T-helper 17 cell (primary cell): ENCODE results near the gene MRPL16. TPM values are rescaled to one million over a fixed set of nuclear protein-coding genes. Genes with fewer than 3 reads are reported as not detected.

Source experiments
- ATAC-seq: fragments of 150-1000 bp; cut with Tn5 transposase; 2 replicates; pipeline ENCODE4 v1.10.0; 2021; ENCODE audit warnings: mild to moderate bottlenecking, moderate library complexity
- DNase-seq, 3 donors: peaks; one replicate each; pipeline versions ENCODE4 v3.0.0 to v3.0.0-alpha.2; 2020 to 2021
- H3K9me3 ChIP-seq: one replicate; pipeline ENCODE4 v1.7.0; 2013; ENCODE audit warnings: low read length, mild to moderate bottlenecking; ENCODE audit not compliant: control insufficient read depth, poor library complexity, severe bottlenecking
- H3K27ac Mint-ChIP-seq: one replicate; pipeline ENCODE4 v1.8.0; 2022; ENCODE audit warnings: mild to moderate bottlenecking, moderate library complexity, mixed read lengths
- H3K27me3 Mint-ChIP-seq: one replicate; pipeline ENCODE4 v1.8.0; 2022; ENCODE audit warnings: mixed read lengths
- H3K36me3 Mint-ChIP-seq: one replicate; pipeline ENCODE4 v1.8.0; 2022; ENCODE audit warnings: low read depth, mixed read lengths
- H3K4me1 Mint-ChIP-seq: one replicate; pipeline ENCODE4 v1.8.0; 2022; ENCODE audit warnings: mild to moderate bottlenecking, mixed read lengths
- H3K4me3 Mint-ChIP-seq: one replicate; pipeline ENCODE4 v1.8.0; 2022; ENCODE audit warnings: mild to moderate bottlenecking, moderate library complexity, mixed read lengths
- total RNA-seq, 4 donors: library from RNA in 2 of 4; stranded (reverse) in 2 of 4; gene quantifications; one replicate each; pipeline ENCODE4 v1.2.3 and lab custom pipeline; 2022 to 2026

MRPL16 gene
- total RNA-seq, 2 donors from 2014 or later: 18.4 to 21.8 TPM

DNA sequence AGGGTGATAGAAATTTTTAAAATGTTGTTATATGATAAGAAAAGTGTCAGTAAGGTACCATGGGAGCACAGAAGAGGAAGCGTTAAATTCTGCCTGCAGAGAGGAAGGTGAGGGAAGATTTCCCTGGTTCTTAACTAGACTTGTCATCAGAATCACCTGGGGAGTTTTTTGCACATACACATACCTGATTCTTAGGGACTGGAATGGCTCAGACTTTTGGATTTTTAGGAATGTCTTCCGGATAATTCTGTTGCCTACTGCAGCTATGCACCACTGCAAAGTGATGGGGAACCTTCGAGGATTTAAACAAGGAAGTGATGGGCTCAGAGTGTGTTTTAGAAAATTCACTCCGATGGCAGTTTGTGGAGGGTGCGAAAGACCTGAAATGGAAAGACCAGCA, 33.5 kb downstream of the MRPL16 start:
- Mint-ChIP-seq H3K4me3 (no peak overlapping the region), H3K36me3 (peaks cover 5% of the 10 kb centered on the region), H3K27ac (no peak overlapping the region), H3K4me1 (peaks cover 11% of the 10 kb centered on the region), H3K27me3 (no peaks in the 10 kb centered on the region)
- no peak for DNase-seq
- no peak for ATAC-seq
- H3K9me3 ChIP-seq: no peaks in the 10 kb centered on the region

DNA sequence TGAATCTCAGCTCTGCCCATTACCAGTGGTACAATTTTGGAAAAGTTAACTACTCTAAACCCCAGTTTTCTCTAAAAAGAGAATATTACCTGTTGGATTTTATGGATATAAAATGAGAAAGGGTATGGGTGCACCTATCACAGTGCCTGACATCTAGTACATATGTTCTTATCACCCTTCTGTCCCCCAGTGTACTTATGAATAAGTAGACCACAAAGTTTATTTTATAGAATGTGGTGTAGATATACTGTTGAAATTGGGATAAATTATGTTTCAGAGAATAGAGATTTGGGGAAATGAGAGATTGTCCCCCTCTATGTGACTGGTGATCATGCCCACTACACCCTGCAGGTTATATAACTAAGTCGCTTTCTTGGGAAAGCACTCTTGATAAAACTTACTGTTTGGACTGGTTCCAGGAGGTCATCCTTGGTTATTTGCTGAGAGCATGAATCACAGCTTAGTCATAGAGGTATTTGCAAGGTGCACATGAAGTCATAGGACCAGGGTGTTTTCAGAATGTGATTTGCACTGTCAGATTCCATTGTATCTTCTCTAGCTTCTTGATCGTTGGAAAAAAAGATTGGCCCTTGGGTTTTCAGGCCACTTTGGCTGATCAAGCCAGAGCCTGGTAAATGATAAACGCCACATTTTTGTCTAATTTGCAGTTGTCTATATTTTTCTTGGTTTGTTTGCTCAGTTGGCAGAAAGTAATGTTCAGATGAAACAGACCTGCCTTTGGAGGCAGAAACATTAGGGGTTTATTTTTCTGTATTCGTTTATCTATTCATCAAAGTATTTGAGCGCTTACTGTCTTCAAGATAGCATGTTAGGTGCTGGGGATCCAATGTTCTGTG, 34.1 kb downstream of the MRPL16 start:
- no peaks in the 10 kb centered on the region for H3K9me3 ChIP-seq
- ATAC-seq: no peak
- H3K4me3 Mint-ChIP-seq: no peak overlapping the region
- H3K27me3 Mint-ChIP-seq: no peaks in the 10 kb centered on the region
- DNase-seq: no peak
- peaks cover 16% of the 10 kb centered on the region for H3K4me1 Mint-ChIP-seq
- H3K27ac Mint-ChIP-seq: no peak overlapping the region
- H3K36me3 Mint-ChIP-seq: peaks cover 5% of the 10 kb centered on the region

DNA sequence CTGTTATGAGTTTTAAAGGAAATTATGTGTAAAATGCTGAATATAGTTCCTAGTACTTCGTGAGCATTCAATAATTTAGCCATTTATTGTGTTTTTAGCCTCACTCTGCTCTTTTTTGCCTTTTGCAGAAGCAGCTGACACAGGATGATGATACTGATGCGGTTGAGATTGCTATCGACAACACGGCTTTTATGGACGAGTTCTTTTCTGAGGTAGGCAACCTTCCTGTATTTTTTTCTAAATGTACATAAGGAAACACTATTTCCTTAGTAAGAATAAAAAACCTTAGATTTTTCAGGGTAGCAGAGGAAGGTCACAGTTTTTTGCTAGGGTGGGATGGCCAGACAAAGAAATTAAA, 37.5 kb downstream of the MRPL16 start:
- no peak for ATAC-seq
- no peaks in the 10 kb centered on the region for H3K27me3 Mint-ChIP-seq
- no peak overlapping the region for H3K27ac Mint-ChIP-seq

DNA sequence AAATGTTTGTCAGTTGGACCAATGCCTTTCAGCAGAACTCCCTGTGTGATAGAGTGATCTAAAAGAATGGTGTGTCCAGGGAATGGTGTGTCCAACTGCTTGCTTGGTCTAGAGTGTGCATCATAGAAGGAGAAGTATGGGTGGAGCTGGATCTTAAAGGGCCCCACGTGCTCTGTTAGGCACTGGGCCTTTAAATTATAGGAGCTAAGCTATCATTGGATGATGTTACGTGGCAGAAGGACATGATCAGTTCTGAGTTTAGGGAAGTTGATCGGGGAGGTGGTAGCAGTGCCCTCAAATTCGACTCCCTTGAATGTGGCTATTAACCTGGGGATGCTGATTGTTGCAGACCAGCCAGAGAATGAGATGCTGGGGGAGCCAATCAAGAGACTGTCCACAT, 39.0 kb downstream of the MRPL16 start:
- Mint-ChIP-seq H3K4me1 (peaks cover 18% of the 10 kb centered on the region), H3K36me3 (peaks cover 3% of the 10 kb centered on the region), H3K27ac (peak overlapping the region; percentile 57), H3K4me3 (no peak overlapping the region), H3K27me3 (no peaks in the 10 kb centered on the region)
- no peak for DNase-seq
- no peaks in the 10 kb centered on the region for H3K9me3 ChIP-seq
- no peak for ATAC-seq

More for the DNA sequence above, 37.5 kb downstream of the MRPL16 start:
- H3K9me3 ChIP-seq: no peaks in the 10 kb centered on the region
- Mint-ChIP-seq H3K4me3 (no peak overlapping the region), H3K36me3 (peaks cover 3% of the 10 kb centered on the region), H3K4me1 (peaks cover 18% of the 10 kb centered on the region)
- DNase-seq: no peak

DNA sequence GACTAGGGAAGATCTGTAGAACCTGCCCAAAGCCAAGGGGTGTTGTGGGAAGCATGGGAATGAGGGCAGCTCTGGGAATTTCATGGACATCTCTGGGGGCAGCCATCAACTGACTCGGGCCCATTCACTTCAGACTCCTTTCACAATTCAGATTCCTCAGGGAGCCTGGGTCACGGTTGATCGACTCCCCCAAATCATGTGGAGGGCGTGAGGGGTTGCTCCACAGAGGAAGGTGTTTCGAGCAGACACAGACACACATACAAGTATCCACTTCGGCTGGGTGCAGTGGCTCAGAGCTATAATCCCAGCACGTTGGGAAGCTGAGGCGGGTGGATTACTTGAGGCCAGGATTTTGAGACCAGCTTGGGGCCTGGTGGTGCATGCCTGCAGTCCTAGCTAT, 39.7 kb downstream of the MRPL16 start:
- H3K9me3 ChIP-seq: no peaks in the 10 kb centered on the region
- no peak overlapping the region for H3K4me3 Mint-ChIP-seq
- H3K36me3 Mint-ChIP-seq: peaks cover 2% of the 10 kb centered on the region
- no peaks in the 10 kb centered on the region for H3K27me3 Mint-ChIP-seq
- peaks cover 21% of the 10 kb centered on the region for H3K4me1 Mint-ChIP-seq
- no peak overlapping the region for H3K27ac Mint-ChIP-seq
- DNase-seq (no peak), ATAC-seq (no peak)

DNA sequence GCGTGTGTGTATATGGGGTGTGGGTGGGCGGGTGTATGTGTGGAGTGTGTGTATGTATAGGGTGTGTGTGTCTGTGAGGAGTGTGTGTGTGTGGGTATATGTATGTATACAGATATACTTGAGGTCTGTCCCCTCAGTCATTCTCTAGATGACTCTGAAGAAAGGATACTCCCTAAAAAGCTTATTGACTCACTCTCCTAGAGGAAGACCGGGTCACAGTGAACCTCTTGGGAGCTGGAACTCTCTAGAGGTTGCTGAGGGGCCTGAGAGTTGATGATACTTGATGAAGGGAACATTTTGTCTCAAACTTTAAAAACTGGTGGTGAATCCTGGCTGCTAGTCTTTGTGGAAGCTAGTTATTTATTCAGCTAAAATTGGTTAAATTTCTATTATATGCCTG, 40.3 kb downstream of the MRPL16 start:
- H3K4me3 Mint-ChIP-seq: no peak overlapping the region
- DNase-seq (no peak), ATAC-seq (no peak)

DNA sequence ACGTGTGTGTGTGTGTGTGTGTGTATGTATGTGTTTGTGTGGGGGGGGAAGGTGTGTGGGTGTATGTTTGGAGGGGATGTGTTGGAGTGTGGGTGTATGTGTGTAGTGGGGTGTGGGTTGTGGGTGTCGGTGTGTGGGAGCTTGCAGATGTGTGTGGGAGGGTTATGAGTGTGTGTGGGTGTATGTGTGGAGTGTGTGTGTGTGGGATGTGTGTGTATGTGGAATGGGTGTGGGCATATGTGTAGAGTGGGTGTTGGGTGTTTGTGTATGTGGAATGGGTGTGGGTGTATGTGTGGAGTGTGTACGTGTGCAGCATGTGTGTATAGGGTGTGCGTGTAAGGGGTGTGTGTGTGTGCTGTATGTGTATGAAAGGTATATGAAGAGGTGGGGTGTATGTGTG, 40.8 kb downstream of the MRPL16 start:
- no peaks in the 10 kb centered on the region for H3K9me3 ChIP-seq
- Mint-ChIP-seq H3K4me1 (peaks cover 23% of the 10 kb centered on the region), H3K27ac (no peak overlapping the region), H3K27me3 (no peaks in the 10 kb centered on the region), H3K36me3 (no peaks in the 10 kb centered on the region), H3K4me3 (no peak overlapping the region)
- ATAC-seq (no peak), DNase-seq (no peak)

More for the DNA sequence above, 40.3 kb downstream of the MRPL16 start:
- Mint-ChIP-seq H3K27ac (no peak overlapping the region), H3K4me1 (peaks cover 18% of the 10 kb centered on the region), H3K36me3 (no peaks in the 10 kb centered on the region), H3K27me3 (no peaks in the 10 kb centered on the region)
- H3K9me3 ChIP-seq: no peaks in the 10 kb centered on the region

DNA sequence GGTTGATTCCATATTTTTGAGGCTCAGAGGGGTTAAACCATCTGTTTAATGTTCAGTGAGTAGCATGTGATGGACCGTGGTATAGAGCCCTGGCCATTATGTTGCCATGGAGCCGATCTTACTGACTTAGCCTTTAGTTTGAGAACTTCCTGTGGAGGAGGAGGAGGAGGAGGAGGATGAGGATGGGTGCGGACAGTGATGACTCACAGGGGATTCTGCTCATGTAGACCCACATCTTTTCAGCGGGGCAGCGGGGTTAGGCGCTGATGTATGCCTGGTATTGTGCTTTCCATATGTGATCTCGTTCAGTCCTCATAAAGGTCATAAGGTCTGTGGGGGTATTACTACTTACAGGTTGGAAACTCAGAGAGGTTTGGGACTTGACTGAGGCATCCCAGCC, 41.5 kb downstream of the MRPL16 start:
- ATAC-seq: no peak
- Mint-ChIP-seq H3K27ac (no peak overlapping the region), H3K36me3 (no peaks in the 10 kb centered on the region), H3K27me3 (no peaks in the 10 kb centered on the region), H3K4me3 (no peak overlapping the region), H3K4me1 (peaks cover 23% of the 10 kb centered on the region)
- H3K9me3 ChIP-seq: no peaks in the 10 kb centered on the region
- no peak for DNase-seq

DNA sequence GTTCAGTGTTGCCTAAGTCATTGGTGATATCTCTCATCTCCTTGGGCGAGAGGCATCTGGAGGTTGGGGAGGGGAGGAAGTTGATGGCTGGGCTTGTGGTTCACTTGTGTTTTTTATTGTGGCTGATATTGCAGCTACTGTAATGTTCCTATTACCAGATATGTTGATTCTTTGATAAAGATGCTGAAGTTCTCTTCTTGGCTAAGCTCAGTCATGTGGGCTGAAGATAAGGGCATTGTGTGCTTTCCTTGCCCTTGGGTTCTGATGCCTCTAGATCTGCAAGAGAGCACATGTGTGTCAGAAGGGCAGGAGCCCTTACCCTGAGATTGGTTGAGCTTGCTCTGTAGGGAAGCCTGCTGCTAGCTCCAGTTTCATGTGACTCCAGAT, 43.4 kb downstream of the MRPL16 start:
- H3K9me3 ChIP-seq: no peaks in the 10 kb centered on the region
- peak overlapping the region; percentile 84 for H3K4me3 Mint-ChIP-seq
- no peaks in the 10 kb centered on the region for H3K27me3 Mint-ChIP-seq
- no peak overlapping the region for H3K27ac Mint-ChIP-seq
- H3K4me1 Mint-ChIP-seq: peaks cover 21% of the 10 kb centered on the region
- DNase-seq (no peak), ATAC-seq (peak; percentile 87)
- H3K36me3 Mint-ChIP-seq: no peaks in the 10 kb centered on the region

DNA sequence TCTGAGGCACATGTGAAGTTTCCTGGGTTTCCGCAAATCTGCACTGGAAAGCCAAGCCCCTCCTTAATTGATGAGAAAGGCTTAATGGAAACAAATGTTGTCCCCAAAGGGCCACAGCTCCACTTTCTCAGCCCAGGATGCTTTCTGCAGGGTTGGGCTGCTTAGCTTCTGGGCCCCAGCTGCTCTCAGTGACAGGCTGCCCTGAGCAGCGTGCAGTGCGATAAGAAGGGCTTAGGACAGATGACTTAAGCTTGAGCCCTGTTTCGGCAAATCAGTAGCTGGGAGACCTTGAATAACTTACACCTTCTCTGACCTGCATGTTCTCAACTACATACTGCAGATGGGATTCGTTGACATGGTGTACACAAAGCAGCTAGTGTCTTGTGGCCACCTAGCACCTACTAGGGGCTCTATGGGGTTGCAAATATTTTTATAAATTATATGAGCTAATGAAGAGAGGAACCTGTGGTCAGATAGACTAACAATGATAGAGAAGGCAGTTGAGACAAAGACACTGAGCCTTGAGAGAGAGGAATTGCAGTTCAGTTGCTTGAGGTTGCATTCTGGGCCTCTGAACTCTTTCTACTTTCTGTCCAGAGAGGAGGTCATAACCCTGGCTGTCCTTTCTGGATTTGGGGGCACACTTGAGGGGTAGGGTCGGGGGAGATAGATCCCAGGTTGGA, 43.9 kb downstream of the MRPL16 start:
- no peaks in the 10 kb centered on the region for H3K9me3 ChIP-seq
- no peaks in the 10 kb centered on the region for H3K27me3 Mint-ChIP-seq
- no peak for DNase-seq
- H3K4me1 Mint-ChIP-seq: peaks cover 18% of the 10 kb centered on the region
- H3K36me3 Mint-ChIP-seq: no peaks in the 10 kb centered on the region
- H3K4me3 Mint-ChIP-seq: peak overlapping the region; percentile 84
- peak; percentile 27 for ATAC-seq
- H3K27ac Mint-ChIP-seq: no peak overlapping the region

DNA sequence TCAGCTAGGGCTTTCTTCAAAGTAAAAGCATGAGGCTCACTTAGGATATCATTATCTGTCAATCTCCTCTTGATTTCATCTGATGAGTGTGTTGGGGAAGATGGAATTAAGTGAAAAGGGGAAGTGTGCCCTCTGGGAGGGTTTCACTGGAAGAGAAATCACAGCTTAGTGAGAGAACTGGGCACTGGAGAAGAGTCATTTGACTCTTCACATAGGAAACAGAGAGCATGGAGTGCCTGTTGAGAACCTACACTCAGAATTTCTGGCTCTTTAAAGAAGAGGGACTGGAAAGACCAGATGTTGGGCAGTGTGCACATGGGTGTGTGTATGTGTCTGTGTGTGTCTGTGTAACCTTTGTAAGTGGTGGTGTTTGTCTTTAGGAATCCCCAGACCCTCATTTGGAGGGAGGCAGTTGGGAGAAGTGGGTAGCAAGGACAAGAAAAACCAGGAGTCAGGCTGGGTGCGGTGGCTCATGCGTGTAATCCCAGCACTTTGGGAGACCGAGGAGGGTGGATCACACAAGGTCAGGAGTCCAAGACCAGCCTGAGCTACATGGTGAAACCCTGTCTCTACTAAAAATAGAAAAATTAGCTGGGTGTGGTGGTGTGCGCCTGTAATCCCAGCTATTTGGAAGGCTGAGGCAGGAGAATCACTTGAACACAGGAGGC, 45.4 kb downstream of the MRPL16 start:
- Mint-ChIP-seq H3K36me3 (no peaks in the 10 kb centered on the region), H3K4me3 (no peak overlapping the region), H3K4me1 (peaks cover 16% of the 10 kb centered on the region), H3K27ac (no peak overlapping the region), H3K27me3 (no peaks in the 10 kb centered on the region)
- no peak for DNase-seq
- no peak for ATAC-seq
- no peaks in the 10 kb centered on the region for H3K9me3 ChIP-seq

DNA sequence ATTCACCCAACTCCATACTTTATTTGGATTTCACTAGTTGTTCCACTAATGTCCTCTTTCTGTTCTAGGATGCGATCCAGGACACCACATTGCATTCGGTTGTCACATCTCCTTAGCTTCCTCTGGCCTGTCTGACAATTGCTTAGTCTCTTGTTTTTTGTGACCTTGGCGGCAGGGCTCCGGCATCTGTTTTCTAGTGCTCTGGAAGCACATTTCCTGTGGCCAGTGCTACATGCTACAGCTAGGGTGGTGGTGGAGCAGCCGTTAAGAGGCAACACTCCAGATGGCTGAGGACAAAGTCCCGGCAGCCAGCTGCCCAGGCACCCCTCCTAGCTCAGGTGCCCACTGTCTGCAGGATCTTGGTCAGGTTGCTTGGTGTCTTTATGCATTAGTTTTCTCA, 48.6 kb downstream of the MRPL16 start:
- DNase-seq (no peak), ATAC-seq (no peak)
- H3K27me3 Mint-ChIP-seq: no peaks in the 10 kb centered on the region
- no peak overlapping the region for H3K27ac Mint-ChIP-seq
- H3K4me3 Mint-ChIP-seq: no peak overlapping the region
- no peaks in the 10 kb centered on the region for H3K9me3 ChIP-seq
- peaks cover 19% of the 10 kb centered on the region for H3K4me1 Mint-ChIP-seq
- H3K36me3 Mint-ChIP-seq: no peaks in the 10 kb centered on the region

DNA sequence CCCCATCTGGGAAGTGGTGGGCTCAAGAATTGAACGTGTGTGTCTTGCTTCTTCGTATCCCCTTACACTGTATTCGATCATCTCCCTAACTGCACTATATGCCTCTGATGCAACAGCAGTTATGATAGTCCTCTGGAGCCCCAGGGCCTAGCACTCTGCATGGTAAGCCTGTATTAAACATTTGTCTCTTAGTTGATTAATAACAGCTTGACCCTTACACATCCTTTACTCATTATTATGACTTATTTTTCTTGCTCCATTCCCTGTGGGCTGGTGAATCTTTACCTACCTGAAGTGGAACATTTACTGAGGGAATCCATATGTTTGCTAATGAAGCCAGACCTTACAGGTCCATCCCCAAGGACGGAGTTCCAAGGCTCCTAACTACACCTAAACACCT, 49.8 kb downstream of the MRPL16 start:
- Mint-ChIP-seq H3K27me3 (no peaks in the 10 kb centered on the region), H3K4me1 (peaks cover 21% of the 10 kb centered on the region), H3K4me3 (no peak overlapping the region), H3K36me3 (no peaks in the 10 kb centered on the region), H3K27ac (no peak overlapping the region)
- H3K9me3 ChIP-seq: no peaks in the 10 kb centered on the region
- ATAC-seq (no peak), DNase-seq (no peak)
